GM23248 (cell line): ENCODE measurements around the gene PRKD1. TPM values are rescaled to one million over a fixed set of nuclear protein-coding genes. Genes with fewer than 3 reads are reported as not detected.
"Not testable (repeated sequence)": the region's sequence is repeated elsewhere in the genome, so short reads cannot be mapped to it uniquely, and the experiment has no call there.

Source experiments
- DNase-seq: peaks from one replicate; pipeline ENCODE4 v3.0.0-alpha.2; 2015
- H2AFZ ChIP-seq: fragments of 200-600 bp; sonication (generic); 2 replicates; pipeline ENCODE4 v1.6.1; 2016; ENCODE audit warnings: antibody characterized with exemption
- H3F3A ChIP-seq: fragments of 200-600 bp; sonication (generic); 2 replicates; pipeline ENCODE4 v1.6.1; 2016; ENCODE audit warnings: mild to moderate bottlenecking, antibody characterized with exemption, mixed run types; ENCODE audit not compliant: insufficient read depth
- H3K27ac ChIP-seq: fragments of 200-600 bp; sonication (generic); 2 replicates; pipeline ENCODE4 v1.5.1; 2016; ENCODE audit warnings: mild to moderate bottlenecking
- H3K27me3 ChIP-seq: fragments of 200-600 bp; sonication (generic); replicated peaks from 2 replicates; pipeline ENCODE4 v1.6.1; 2016; ENCODE audit warnings: mild to moderate bottlenecking; ENCODE audit not compliant: insufficient read depth
- H3K36me3 ChIP-seq: fragments of 200-600 bp; sonication (generic); 2 replicates; pipeline ENCODE4 v1.6.1; 2016; ENCODE audit warnings: low read depth, mild to moderate bottlenecking
- H3K4me1 ChIP-seq: fragments of 200-600 bp; sonication (generic); 2 replicates; pipeline ENCODE4 v1.6.1; 2016; ENCODE audit warnings: mild to moderate bottlenecking; ENCODE audit not compliant: insufficient read depth
- H3K4me2 ChIP-seq: fragments of 200-600 bp; sonication (generic); one replicate; pipeline ENCODE4 v1.6.1; 2016; ENCODE audit warnings: mild to moderate bottlenecking; ENCODE audit not compliant: unreplicated experiment
- H3K4me3 ChIP-seq: fragments of 200-600 bp; sonication (generic); 2 replicates; pipeline ENCODE4 v1.5.1; 2016; ENCODE audit warnings: mild to moderate bottlenecking
- H3K79me2 ChIP-seq: fragments of 200-600 bp; sonication (generic); 2 replicates; pipeline ENCODE4 v1.6.1; 2016; ENCODE audit warnings: mild to moderate bottlenecking; ENCODE audit not compliant: insufficient read depth
- H3K9ac ChIP-seq: fragments of 200-600 bp; sonication (generic); 2 replicates; pipeline ENCODE4 v1.6.1; 2016; ENCODE audit warnings: mild to moderate bottlenecking
- H3K9me2 ChIP-seq: fragments of 200-600 bp; sonication (generic); 2 replicates; pipeline ENCODE4 v1.6.1; 2016; ENCODE audit warnings: mixed run types, mild to moderate bottlenecking, moderate library complexity; ENCODE audit not compliant: insufficient read depth
- H3K9me3 ChIP-seq: fragments of 200-600 bp; sonication (generic); one replicate; pipeline ENCODE4 v1.6.1; 2017; ENCODE audit warnings: low read depth
- H4K20me1 ChIP-seq: fragments of 200-600 bp; sonication (generic); 2 replicates; pipeline ENCODE4 v1.6.0; 2016; ENCODE audit not compliant: insufficient read depth
- EZH2 ChIP-seq: fragments of 200-600 bp; sonication (generic); IDR thresholded peaks from 2 replicates; pipeline ENCODE4 v1.6.1; 2018; ENCODE audit warnings: antibody characterized with exemption, mild to moderate bottlenecking; ENCODE audit not compliant: insufficient read depth, poor library complexity, severe bottlenecking
- EZH2phosphoT487 ChIP-seq: fragments of 200-600 bp; sonication (generic); IDR thresholded peaks from 2 replicates; pipeline ENCODE4 v1.6.1; 2018; ENCODE audit warnings: antibody characterized with exemption, moderate library complexity, mild to moderate bottlenecking, low read depth; ENCODE audit not compliant: insufficient read depth
- WGBS, 2 experiments: methylation state at CpG; one replicate each; pipeline ENCODE4 v1.1.6; 2015 to 2017; ENCODE audit warnings: low lambda C conversion rate in 2 of 2, low coverage in 1 of 2; ENCODE audit errors: missing lambda C conversion rate in 2 of 2; 5-methylcytosine and 5-hydroxymethylcytosine counted together
- in situ Hi-C: fragments of 300-500 bp; cut with MboI; formaldehyde crosslinking; loops from 2 replicates; pipeline ENCODE4 v1.15.0; 2020
- polyA plus RNA-seq: library from polyadenylated mRNA; unstranded; fragments of >200 nt; fragmentation: Nextera tagmentation; extraction: Ambion mirVana; gene quantifications from 2 replicates; pipeline ENCODE4 v1.2.1, GENCODE V29; 2016
- total RNA-seq: library from RNA; depleted of rRNA; stranded (reverse); fragments of >200 nt; shearing (Covaris generic); gene quantifications from 2 replicates; pipeline ENCODE4 v1.2.3, GENCODE V29; 2014

The PRKD1 gene
- total and polyA plus RNA-seq, 2 experiments from 2014 or later = 24.2 to 30.7 TPM

- peaks cover 92% of the 10 kb centered on the region for H3K79me2 ChIP-seq
- no peaks in the 10 kb centered on the region for H3F3A ChIP-seq
- in situ Hi-C loops = no loop called here
- no peaks in the 10 kb centered on the region for H3K27me3 ChIP-seq
- no peak overlapping the region for H2AFZ ChIP-seq
- H3K4me2 ChIP-seq = no peak overlapping the region
- no peaks in the 10 kb centered on the region for H3K9me2 ChIP-seq
- H3K4me3 ChIP-seq = no peak overlapping the region
- H4K20me1 ChIP-seq = no peaks in the 10 kb centered on the region
- TF ChIP-seq EZH2 (no peak), EZH2phosphoT487 (no peak)
- WGBS, 2 experiments = 100% methylated on average over 1 of the region's 1 CpG
- H3K9ac ChIP-seq = no peak overlapping the region
- H3K9me3 ChIP-seq = no peaks in the 10 kb centered on the region
- H3K27ac ChIP-seq = no peak overlapping the region
- DNase-seq = no peak
- peaks cover 11% of the 10 kb centered on the region for H3K4me1 ChIP-seq
- no peaks in the 10 kb centered on the region for H3K36me3 ChIP-seq
These were observed 188.7 kb downstream of the PRKD1 start for GRCh38 chr14:29738950-29739349.

GRCh38 chr14:29738056-29738455, 189.6 kb downstream of the PRKD1 start:
- Histone ChIP-seq H3K9me2 (no peaks in the 10 kb centered on the region), H3K9ac (no peak overlapping the region), H3K27me3 (no peaks in the 10 kb centered on the region), H3K27ac (no peak overlapping the region), H3K4me3 (no peak overlapping the region), H3K79me2 (peaks cover 89% of the 10 kb centered on the region), H3K4me1 (peaks cover 11% of the 10 kb centered on the region), H3K36me3 (no peaks in the 10 kb centered on the region), H3F3A (no peaks in the 10 kb centered on the region), H3K9me3 (no peaks in the 10 kb centered on the region), H2AFZ (no peak overlapping the region), H4K20me1 (no peaks in the 10 kb centered on the region), H3K4me2 (no peak overlapping the region)
- in situ Hi-C loops = no loop called here
- 91 to 96% methylated on average over 1 of the region's 1 CpG for WGBS, 2 experiments
- no peak for DNase-seq
- TF ChIP-seq EZH2 (no peak), EZH2phosphoT487 (no peak)

- Histone ChIP-seq H3K4me1 (no peaks in the 10 kb centered on the region), H3F3A (no peaks in the 10 kb centered on the region), H4K20me1 (no peaks in the 10 kb centered on the region), H3K27ac (no peak overlapping the region), H3K9me2 (no peaks in the 10 kb centered on the region), H3K36me3 (no peaks in the 10 kb centered on the region), H3K27me3 (no peaks in the 10 kb centered on the region), H3K4me3 (no peak overlapping the region), H3K4me2 (no peak overlapping the region), H2AFZ (no peak overlapping the region), H3K9ac (no peak overlapping the region), H3K79me2 (peaks cover 71% of the 10 kb centered on the region), H3K9me3 (no peaks in the 10 kb centered on the region)
- WGBS, 2 experiments = 96 to 100% methylated on average over 4 of the region's 4 CpGs
- in situ Hi-C loops = no loop called here
- TF ChIP-seq EZH2 (no peak), EZH2phosphoT487 (no peak)
- no peak for DNase-seq
These were observed 192.2 kb downstream of the PRKD1 start for GRCh38 chr14:29735459-29735858.

GRCh38 chr14:29734732-29735131, 192.9 kb downstream of the PRKD1 start:
- TF ChIP-seq EZH2 (no peak), EZH2phosphoT487 (no peak)
- H3K36me3 ChIP-seq = no peaks in the 10 kb centered on the region
- no peak overlapping the region for H3K9ac ChIP-seq
- no peak overlapping the region for H3K4me2 ChIP-seq
- DNase-seq = no peak
- no peak overlapping the region for H3K27ac ChIP-seq
- no peaks in the 10 kb centered on the region for H4K20me1 ChIP-seq
- in situ Hi-C loops = no loop called here
- H3K9me3 ChIP-seq = no peaks in the 10 kb centered on the region
- H3F3A ChIP-seq = no peaks in the 10 kb centered on the region
- H3K79me2 ChIP-seq = peaks cover 71% of the 10 kb centered on the region
- no peak overlapping the region for H2AFZ ChIP-seq
- no peak overlapping the region for H3K4me3 ChIP-seq
- no peaks in the 10 kb centered on the region for H3K4me1 ChIP-seq
- 100% methylated on average over 1 of the region's 1 CpG for WGBS, 2 experiments
- no peaks in the 10 kb centered on the region for H3K27me3 ChIP-seq
- H3K9me2 ChIP-seq = no peaks in the 10 kb centered on the region

GRCh38 chr14:29726560-29727331, 200.9 kb downstream of the PRKD1 start:
- H3K27me3 ChIP-seq, H3K9me2 ChIP-seq, H3K36me3 ChIP-seq, H3K9me3 ChIP-seq, in situ Hi-C loops, H2AFZ ChIP-seq, H4K20me1 ChIP-seq: not testable (repeated sequence)
- Histone ChIP-seq H3K4me2 (peak overlapping the region; percentile 53), H3K9ac (peak overlapping the region; percentile 27; the same call in 1 of the 2 replicates), H3F3A (peaks cover 28% of the 10 kb centered on the region), H3K79me2 (peaks cover 48% of the 10 kb centered on the region), H3K4me1 (peaks cover 26% of the 10 kb centered on the region), H3K4me3 (peak overlapping the region; percentile 43), H3K27ac (peak overlapping the region; percentile 50)
- DNase-seq = peak; percentile 89
- 30 to 36% methylated on average over 3 to 4 of the region's 4 CpGs for WGBS, 2 experiments
